Keratinocyte (primary cell): ENCODE data around the gene VSIG8.

ENCODE experiments used
- EZH2 ChIP-seq: IDR thresholded peaks from one replicate; pipeline ENCODE4 v1.6.1; 2012; ENCODE audit warnings: inconsistent platforms, mild to moderate bottlenecking, low read length, moderate library complexity
- TF ChIP-seq, protein P1 (sequence below), 3 experiments: IDR thresholded peaks in 1 of 3; conservative IDR thresholded peaks in 1 of 3; optimal IDR thresholded peaks in 1 of 3; 2 replicates in 2 of 3; 3 replicates in 1 of 3; pipeline versions ENCODE3 to v1.5.1; 2011; ENCODE audit warnings: low read length in 3 of 3, mild to moderate bottlenecking in 3 of 3, moderate library complexity in 2 of 3, control low read depth in 1 of 3, inconsistent platforms in 1 of 3; ENCODE audit not compliant: insufficient read depth in 2 of 3; ENCODE audit errors: extremely low read depth in 1 of 3

DNA sequence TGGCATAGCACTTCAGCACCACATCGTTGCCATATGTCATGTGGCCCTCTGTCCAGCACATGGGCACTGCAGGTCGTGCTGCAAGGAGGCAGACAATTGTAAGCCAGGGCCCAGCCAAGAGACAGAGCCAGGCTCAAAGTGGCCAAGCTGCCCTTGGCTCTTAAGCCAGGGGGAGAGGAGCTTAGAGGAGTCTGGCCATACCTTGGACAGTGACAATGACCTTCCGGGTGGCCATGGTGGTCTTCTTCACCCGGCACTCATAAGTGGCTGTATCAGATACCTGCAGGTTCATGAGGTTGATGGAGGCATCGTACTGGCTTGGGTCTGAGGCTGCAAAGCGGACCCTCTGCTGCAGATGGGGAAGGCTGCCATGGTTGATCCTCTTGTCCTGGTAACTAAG lies 4.6 kb downstream of the VSIG8 start:
- TF ChIP-seq, protein P1, sequence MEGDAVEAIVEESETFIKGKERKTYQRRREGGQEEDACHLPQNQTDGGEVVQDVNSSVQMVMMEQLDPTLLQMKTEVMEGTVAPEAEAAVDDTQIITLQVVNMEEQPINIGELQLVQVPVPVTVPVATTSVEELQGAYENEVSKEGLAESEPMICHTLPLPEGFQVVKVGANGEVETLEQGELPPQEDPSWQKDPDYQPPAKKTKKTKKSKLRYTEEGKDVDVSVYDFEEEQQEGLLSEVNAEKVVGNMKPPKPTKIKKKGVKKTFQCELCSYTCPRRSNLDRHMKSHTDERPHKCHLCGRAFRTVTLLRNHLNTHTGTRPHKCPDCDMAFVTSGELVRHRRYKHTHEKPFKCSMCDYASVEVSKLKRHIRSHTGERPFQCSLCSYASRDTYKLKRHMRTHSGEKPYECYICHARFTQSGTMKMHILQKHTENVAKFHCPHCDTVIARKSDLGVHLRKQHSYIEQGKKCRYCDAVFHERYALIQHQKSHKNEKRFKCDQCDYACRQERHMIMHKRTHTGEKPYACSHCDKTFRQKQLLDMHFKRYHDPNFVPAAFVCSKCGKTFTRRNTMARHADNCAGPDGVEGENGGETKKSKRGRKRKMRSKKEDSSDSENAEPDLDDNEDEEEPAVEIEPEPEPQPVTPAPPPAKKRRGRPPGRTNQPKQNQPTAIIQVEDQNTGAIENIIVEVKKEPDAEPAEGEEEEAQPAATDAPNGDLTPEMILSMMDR (optimal IDR thresholded peaks at IDR 0.05 in 1 of 3, IDR thresholded peaks at IDR 0.05 in 1 of 3, conservative IDR thresholded peaks at IDR 0.05 in 1 of 3; ENCODE audit: extremely low read depth in 1 of 3, insufficient read depth in 2 of 3, low read length in 3 of 3) = no peak
- no peak for TF ChIP-seq EZH2
